Activated CD4-positive, alpha-beta T cell treated with anti-CD3 and anti-CD28 coated beads, Interleukin-2, amount 50 U/mL, for 16 hours (primary cell): ENCODE data around the gene KANSL1.
"Not testable (repeated sequence)": the region's sequence is repeated elsewhere in the genome, so short reads cannot be mapped to it uniquely, and the experiment has no call there.

ENCODE experiments used
- DNase-seq: peaks from one replicate; pipeline ENCODE4 v3.0.0-alpha.2; 2020

Gene KANSL1

GRCh38 chr17:46012506-46013079 is 180.6 kb downstream of the KANSL1 start:
- no peak for DNase-seq

GRCh38 chr17:46011711-46012505 is 181.3 kb downstream of the KANSL1 start:
- DNase-seq: no peak

DNA sequence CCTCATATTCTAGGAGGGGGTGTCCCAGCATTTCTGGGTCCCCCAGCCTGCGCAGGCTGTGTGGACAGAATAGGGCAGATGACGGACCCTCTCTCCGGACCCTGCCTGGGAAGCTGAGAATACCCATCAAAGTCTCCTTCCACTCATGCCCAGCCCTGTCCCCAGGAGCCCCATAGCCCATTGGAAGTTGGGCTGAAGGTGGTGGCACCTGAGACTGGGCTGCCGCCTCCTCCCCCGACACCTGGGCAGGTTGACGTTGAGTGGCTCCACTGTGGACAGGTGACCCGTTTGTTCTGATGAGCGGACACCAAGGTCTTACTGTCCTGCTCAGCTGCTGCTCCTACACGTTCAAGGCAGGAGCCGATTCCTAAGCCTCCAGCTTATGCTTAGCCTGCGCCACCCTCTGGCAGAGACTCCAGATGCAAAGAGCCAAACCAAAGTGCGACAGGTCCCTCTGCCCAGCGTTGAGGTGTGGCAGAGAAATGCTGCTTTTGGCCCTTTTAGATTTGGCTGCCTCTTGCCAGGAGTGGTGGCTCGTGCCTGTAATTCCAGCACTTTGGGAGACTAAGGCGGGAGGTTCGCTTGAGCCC is 182.5 kb downstream of the KANSL1 start:
- no peak for DNase-seq

DNA sequence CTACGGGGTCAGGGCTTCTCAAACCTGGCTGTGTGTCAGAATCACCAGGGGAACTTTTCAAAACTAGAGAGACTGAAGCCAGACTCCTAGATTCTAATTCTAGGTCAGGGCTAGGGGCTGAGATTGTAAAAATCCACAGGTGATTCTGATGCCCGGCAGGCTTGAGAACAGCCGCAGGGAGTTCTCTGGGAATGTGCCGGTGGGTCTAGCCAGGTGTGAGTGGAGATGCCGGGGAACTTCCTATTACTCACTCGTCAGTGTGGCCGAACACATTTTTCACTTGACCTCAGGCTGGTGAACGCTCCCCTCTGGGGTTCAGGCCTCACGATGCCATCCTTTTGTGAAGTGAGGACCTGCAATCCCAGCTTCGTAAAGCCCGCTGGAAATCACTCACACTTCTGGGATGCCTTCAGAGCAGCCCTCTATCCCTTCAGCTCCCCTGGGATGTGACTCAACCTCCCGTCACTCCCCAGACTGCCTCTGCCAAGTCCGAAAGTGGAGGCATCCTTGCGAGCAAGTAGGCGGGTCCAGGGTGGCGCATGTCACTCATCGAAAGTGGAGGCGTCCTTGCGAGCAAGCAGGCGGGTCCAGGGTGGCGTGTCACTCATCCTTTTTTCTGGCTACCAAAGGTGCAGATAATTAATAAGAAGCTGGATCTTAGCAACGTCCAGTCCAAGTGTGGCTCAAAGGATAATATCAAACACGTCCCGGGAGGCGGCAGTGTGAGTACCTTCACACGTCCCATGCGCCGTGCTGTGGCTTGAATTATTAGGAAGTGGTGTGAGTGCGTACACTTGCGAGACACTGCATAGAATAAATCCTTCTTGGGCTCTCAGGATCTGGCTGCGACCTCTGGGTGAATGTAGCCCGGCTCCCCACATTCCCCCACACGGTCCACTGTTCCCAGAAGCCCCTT is 183.3 kb downstream of the KANSL1 start:
- no peak for DNase-seq

GRCh38 chr17:46008591-46008990 is 184.6 kb downstream of the KANSL1 start:
- DNase-seq: no peak

GRCh38 chr17:46007461-46007965 is 185.7 kb downstream of the KANSL1 start:
- no peak for DNase-seq

DNA sequence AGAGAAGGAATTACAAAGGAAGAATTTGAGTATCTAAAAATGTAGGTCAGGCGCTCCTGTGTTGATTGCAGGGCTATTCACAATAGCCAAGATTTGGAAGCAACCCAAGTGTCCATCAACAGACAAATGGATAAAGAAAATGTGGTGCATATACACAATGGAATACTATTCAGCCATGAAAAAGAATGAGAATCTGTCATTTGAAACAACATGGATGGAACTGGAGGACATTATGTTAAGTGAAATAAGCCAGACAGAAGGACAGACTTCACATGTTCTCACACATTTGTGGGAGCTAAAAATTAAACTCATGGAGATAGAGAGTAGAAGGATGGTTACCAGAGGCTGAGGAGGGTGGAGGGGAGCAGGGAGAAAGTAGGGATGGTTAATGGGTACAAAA is 187.1 kb downstream of the KANSL1 start:
- DNase-seq: not testable (repeated sequence)

DNA sequence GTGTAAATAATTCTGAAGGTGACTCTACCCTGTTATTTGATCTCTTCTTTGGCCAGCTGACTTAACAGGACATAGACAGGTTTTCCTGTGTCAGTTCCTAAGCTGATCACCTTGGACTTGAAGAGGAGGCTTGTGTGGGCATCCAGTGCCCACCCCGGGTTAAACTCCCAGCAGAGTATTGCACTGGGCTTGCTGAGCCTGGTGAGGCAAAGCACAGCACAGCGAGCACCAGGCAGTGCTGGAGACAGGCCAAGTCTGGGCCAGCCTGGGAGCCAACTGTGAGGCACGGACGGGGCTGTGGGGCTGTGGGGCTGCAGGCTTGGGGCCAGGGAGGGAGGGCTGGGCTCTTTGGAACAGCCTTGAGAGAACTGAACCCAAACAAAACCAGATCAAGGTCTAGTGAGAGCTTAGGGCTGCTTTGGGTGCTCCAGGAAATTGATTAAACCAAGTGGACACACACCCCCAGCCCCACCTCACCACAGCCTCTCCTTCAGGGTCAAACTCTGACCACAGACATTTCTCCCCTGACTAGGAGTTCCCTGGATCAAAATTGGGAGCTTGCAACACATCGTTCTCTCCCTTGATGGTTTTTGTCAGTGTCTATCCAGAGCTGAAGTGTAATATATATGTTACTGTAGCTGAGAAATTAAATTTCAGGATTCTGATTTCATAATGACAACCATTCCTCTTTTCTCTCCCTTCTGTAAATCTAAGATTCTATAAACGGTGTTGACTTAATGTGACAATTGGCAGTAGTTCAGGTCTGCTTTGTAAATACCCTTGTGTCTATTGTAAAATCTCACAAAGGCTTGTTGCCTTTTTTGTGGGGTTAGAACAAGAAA is 189.1 kb downstream of the KANSL1 start:
- DNase-seq: no peak

DNA sequence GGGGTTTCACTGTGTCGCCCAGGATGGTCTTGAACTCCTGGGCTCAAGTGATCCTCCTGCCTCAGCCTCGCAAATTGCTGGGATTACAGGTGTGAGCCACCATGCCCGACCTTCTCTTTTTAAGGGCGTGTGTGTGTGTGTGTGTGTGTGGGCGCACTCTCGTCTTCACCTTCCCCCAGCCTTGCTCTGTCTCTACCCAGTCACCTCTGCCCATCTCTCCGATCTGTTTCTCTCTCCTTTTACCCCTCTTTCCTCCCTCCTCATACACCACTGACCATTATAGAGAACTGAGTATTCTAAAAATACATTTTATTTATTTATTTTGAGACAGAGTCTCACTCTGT is 190.3 kb downstream of the KANSL1 start:
- no peak for DNase-seq

GRCh38 chr17:46002311-46002972 is 190.8 kb downstream of the KANSL1 start:
- DNase-seq: peak; percentile 70

DNA sequence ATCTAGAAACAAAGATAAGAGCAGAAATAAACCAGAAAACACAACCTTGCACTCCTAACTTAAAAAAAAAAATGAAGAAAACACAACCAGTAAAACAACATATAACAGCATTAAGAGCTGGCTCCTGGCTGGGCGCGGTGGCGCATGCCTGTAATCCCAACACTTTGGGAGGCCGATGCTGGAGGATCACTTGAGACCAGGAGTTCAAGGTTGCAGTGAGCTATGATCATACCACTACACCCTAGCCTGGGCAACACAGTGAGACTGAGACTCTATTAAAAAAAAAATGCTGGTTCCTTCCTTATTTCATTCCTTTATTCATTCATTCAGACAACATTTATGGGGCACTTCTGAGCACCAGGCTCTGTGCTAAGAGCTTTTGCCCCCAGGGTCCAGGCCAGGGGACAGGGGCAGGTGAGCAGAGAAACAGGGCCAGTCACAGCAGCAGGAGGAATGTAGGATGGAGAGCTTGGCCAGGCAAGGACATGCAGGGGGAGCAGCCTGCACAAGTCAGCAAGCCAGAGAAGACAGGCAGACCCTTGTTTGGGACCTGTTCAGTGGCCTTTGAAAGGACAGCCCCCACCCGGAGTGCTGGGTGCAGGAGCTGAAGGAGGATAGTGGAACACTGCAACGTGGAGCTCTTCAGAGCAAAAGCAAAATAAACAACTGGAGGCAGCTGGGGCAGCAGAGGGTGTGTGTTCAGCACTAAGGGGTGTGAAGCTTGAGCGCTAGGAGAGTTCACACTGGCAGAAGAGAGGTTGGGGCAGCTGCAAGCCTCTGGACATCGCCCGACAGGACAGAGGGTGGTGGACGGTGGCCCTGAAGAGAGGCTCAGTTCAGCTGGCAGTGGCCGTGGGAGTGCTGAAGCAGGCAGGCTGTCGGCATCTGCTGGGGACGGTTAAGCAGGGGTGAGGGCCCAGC is 191.6 kb downstream of the KANSL1 start:
- no peak for DNase-seq

DNA sequence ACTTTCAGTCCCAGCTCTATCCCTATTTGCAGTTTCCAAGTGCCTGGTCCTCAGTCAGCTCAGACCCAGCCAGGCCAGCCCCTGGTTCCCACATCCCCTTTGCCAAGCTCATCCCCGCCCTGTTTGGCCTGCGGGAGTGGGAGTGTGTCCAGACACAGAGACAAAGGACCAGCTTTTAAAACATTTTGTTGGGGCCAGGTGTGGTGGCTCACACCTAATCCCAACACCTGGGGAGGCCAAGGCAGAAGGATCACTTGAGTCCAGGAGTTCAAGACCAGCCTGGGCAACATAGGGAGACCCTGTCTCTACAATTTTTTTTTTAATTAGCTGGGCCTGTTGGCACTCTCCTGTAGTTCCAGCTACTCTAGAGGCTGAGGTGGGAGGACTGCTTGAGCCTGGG is 192.5 kb downstream of the KANSL1 start:
- DNase-seq: no peak

GRCh38 chr17:46000292-46000691 is 192.9 kb downstream of the KANSL1 start:
- DNase-seq: no peak

DNA sequence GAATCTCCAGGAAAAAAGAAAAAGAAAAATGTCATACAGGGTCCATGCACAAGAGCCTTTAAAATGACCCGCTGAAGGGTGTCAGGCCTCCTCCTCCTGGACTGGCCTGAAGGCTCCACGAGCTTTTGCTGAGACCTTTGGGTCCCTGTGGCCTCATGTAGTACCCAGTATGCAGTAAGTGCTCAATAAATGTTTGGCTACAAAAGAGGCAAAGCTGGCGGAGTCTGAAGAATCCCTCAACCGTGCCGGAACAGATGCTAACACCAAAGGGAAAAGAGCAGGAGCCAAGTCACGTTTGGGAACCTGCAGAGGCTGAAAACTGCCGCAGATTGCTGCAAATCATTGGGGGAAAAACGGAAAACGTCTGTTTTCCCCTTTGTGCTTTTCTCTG is 193.3 kb downstream of the KANSL1 start:
- no peak for DNase-seq

DNA sequence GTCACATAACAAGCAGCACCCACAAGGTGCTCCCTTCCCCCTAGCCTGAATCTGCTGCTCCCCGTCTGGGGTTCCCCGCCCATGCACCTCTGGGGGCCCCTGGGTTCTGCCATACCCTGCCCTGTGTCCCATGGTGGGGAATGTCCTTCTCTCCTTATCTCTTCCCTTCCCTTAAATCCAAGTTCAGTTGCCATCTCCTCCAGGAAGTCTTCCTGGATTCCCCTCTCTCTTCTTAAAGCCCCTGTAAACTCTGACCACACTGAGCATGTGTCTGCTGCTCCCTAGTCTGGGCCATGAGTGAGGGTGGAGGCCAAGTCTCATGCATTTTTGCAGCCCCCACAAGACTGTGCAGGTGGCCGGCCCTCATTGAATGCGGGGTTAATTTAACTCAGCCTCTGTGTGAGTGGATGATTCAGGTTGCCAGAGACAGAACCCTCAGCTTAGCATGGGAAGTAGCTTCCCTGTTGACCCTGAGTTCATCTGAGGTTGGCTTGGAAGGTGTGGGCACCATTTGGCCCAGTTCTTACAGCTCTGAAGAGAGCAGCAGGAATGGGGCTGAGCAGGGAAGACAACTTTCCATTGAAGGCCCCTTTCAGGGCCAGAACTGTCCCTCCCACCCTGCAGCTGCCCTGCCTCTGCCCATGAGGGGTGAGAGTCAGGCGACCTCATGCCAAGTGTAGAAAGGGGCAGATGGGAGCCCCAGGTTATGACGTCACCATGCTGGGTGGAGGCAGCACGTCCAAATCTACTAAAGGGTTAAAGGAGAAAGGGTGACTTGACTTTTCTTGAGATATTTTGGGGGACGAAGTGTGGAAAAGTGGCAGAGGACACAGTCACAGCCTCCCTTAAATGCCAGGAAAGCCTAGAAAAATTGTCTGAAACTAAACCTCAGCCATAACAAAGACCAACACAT is 194.0 kb downstream of the KANSL1 start, which contains the start of gene STH:
STH (plus strand) TSS at position 264 of the 913 bp plus-strand sequence; CDS start at position 294, 30 bp downstream.
- no peak for DNase-seq

DNA sequence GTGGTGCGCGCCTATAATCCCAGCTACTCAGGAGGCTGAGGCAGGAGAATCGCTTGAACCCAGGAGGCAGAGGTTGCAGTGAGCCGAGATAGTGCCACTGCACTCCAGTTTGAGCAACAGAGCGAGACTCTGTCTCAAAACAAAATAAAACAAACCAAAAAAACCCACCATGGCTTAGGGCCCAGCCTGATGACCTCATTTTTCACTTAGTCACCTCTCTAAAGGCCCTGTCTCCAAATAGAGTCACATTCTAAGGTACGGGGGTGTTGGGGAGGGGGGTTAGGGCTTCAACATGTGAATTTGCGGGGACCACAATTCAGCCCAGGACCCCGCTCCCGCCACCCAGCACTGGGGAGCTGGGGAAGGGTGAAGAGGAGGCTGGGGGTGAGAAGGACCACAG is 195.6 kb downstream of the KANSL1 start:
- DNase-seq: no peak

DNA sequence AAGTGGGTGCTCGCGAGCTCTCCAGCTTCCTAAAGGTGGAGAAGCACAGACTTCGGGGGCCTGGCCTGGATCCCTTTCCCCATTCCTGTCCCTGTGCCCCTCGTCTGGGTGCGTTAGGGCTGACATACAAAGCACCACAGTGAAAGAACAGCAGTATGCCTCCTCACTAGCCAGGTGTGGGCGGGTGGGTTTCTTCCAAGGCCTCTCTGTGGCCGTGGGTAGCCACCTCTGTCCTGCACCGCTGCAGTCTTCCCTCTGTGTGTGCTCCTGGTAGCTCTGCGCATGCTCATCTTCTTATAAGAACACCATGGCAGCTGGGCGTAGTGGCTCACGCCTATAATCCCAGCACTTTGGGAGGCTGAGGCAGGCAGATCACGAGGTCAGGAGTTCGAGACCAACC is 196.1 kb downstream of the KANSL1 start:
- DNase-seq: no peak

GRCh38 chr17:45996282-45996937 is 196.8 kb downstream of the KANSL1 start:
- DNase-seq: no peak
